ENCODE results near the gene GRIN2A.

DNA sequence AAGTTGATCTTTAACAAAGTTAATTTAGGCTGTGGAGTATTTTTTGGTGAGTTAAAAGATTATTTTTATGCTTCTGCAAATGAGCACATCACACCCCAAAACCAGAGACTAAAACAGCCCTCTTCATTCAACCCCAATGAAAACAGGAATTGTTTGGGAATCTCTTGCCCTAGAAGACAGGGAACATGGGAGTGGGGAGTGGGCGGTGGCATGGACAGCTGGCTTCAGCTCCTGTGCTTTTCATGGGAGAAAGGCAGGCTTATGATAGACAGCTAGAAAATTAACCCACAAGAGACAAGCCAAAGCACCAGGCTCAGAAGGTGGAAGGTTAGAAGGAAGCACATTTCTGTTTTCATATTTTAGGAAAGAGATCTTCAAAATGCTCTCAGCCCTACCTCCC, 19.2 kb downstream of the GRIN2A start:
- TF ChIP-seq POLR2A (IDR thresholded peaks at IDR 0.05) (no peak), POLR2AphosphoS5 (IDR thresholded peaks at IDR 0.05) (no peak), EP300 (IDR thresholded peaks at IDR 0.05) (no peak)
- TF ChIP-seq, protein P1, sequence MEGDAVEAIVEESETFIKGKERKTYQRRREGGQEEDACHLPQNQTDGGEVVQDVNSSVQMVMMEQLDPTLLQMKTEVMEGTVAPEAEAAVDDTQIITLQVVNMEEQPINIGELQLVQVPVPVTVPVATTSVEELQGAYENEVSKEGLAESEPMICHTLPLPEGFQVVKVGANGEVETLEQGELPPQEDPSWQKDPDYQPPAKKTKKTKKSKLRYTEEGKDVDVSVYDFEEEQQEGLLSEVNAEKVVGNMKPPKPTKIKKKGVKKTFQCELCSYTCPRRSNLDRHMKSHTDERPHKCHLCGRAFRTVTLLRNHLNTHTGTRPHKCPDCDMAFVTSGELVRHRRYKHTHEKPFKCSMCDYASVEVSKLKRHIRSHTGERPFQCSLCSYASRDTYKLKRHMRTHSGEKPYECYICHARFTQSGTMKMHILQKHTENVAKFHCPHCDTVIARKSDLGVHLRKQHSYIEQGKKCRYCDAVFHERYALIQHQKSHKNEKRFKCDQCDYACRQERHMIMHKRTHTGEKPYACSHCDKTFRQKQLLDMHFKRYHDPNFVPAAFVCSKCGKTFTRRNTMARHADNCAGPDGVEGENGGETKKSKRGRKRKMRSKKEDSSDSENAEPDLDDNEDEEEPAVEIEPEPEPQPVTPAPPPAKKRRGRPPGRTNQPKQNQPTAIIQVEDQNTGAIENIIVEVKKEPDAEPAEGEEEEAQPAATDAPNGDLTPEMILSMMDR (IDR thresholded peaks at IDR 0.05) = no peak
